IMR-90 (cell line): ENCODE results near the gene MDM2. TPM values are rescaled to one million over a fixed set of nuclear protein-coding genes. Genes with fewer than 3 reads are reported as not detected.

Experiments used
- ATAC-seq: fragments of 200-7000 bp; cut with Tn5 transposase; 2 replicates; pipeline ENCODE4 v1.9.1; 2020; ENCODE audit warnings: low read depth, mild to moderate bottlenecking, moderate library complexity
- BruUV-seq: library from RNA; stranded (reverse); fragments of 400-500 nt; replicated peaks from 2 replicates; lab custom pipeline; 2021; lab: Mats Ljungman, UMichigan
- CTCF ChIA-PET: fragments of 300-600 bp; formaldehyde crosslinking; extraction: SDS; loops from one replicate; lab custom pipeline; 2021; ENCODE audit warnings: antibody characterized with exemption; lab: Yijun Ruan, JAX
- POLR2A ChIA-PET: fragments of 300-600 bp; sonication (Branson Sonifier 250); formaldehyde crosslinking; loops from one replicate; lab custom pipeline; 2022; ENCODE audit warnings: antibody characterized with exemption; ENCODE audit not compliant: unreplicated experiment; lab: Charles Lee
- DNase-seq: peaks from one replicate; pipeline ENCODE4 v3.0.0; 2013
- H2AFZ ChIP-seq: replicated peaks from 2 replicates; pipeline ENCODE3; 2013; ENCODE audit warnings: low read length, mild to moderate bottlenecking; ENCODE audit not compliant: poor library complexity
- H2AK5ac ChIP-seq: 2 replicates; pipeline ENCODE4 v1.6.1; 2013; ENCODE audit warnings: low read depth, low read length, inconsistent platforms
- H2AK9ac ChIP-seq: replicated peaks from 2 replicates; pipeline ENCODE3; 2013; ENCODE audit warnings: mild to moderate bottlenecking, low read depth, low read length, moderate library complexity; ENCODE audit not compliant: poor library complexity
- H2BK120ac ChIP-seq: 2 replicates; pipeline ENCODE4 v1.6.1; 2013; ENCODE audit warnings: low read depth, low read length, inconsistent platforms
- H2BK15ac ChIP-seq: 3 replicates; pipeline ENCODE4 v1.6.1; 2013; ENCODE audit warnings: low read depth, low read length, inconsistent platforms
- H2BK20ac ChIP-seq: 2 replicates; pipeline ENCODE4 v1.6.1; 2013; ENCODE audit warnings: low read depth, mild to moderate bottlenecking, inconsistent platforms, low read length, moderate library complexity
- H2BK5ac ChIP-seq: 2 replicates; pipeline ENCODE4 v1.6.1; 2013; ENCODE audit warnings: mild to moderate bottlenecking, low read depth, low read length, inconsistent platforms; ENCODE audit not compliant: poor library complexity, severe bottlenecking
- H3K14ac ChIP-seq: replicated peaks from 2 replicates; pipeline ENCODE4 v1.6.1; 2013; ENCODE audit warnings: low read depth, low read length, inconsistent platforms
- H3K18ac ChIP-seq: 2 replicates; pipeline ENCODE4 v1.6.1; 2013; ENCODE audit warnings: low read depth, low read length, control low read depth
- H3K23ac ChIP-seq: 2 replicates; pipeline ENCODE4 v1.6.1; 2013; ENCODE audit warnings: low read depth, low read length, inconsistent platforms
- H3K27ac ChIP-seq: 2 replicates; pipeline ENCODE4 v1.5.1; 2013; ENCODE audit warnings: mild to moderate bottlenecking, control low read depth, low read length; ENCODE audit not compliant: insufficient read depth
- H3K27me3 ChIP-seq: 2 replicates; pipeline ENCODE4 v1.6.1; 2013; ENCODE audit warnings: low read length; ENCODE audit not compliant: control insufficient read depth, insufficient read depth
- H3K36me3 ChIP-seq: 2 replicates; pipeline ENCODE4 v1.6.1; 2013; ENCODE audit warnings: low read length, mixed read lengths; ENCODE audit not compliant: control insufficient read depth, insufficient read depth
- H3K4ac ChIP-seq: 2 replicates; pipeline ENCODE4 v1.6.1; 2013; ENCODE audit warnings: low read depth, low read length, inconsistent platforms
- H3K4me1 ChIP-seq: 2 replicates; pipeline ENCODE4 v1.6.1; 2013; ENCODE audit warnings: low read length, mixed read lengths; ENCODE audit not compliant: control insufficient read depth, insufficient read depth
- H3K4me2 ChIP-seq: 2 replicates; pipeline ENCODE4 v1.6.1; 2013; ENCODE audit warnings: low read depth, mild to moderate bottlenecking, control low read depth, low read length, moderate library complexity
- H3K4me3 ChIP-seq: 2 replicates; pipeline ENCODE4 v1.5.1; 2013; ENCODE audit warnings: low read depth, mild to moderate bottlenecking, control low read depth, low read length, moderate library complexity; ENCODE audit not compliant: insufficient read depth
- H3K56ac ChIP-seq: 2 replicates; pipeline ENCODE4 v1.6.1; 2013; ENCODE audit warnings: low read length, inconsistent platforms; ENCODE audit not compliant: insufficient read depth; ENCODE audit errors: extremely low read depth
- H3K79me1 ChIP-seq, 2 experiments: 2 replicates each; pipeline ENCODE4 v1.6.1; 2013; ENCODE audit warnings: low read length in 2 of 2, inconsistent platforms in 1 of 2, low read depth in 1 of 2
- H3K9ac ChIP-seq: 2 replicates; pipeline ENCODE4 v1.6.1; 2013; ENCODE audit warnings: low read depth, low read length, control low read depth
- H3K9me1 ChIP-seq: 2 replicates; pipeline ENCODE4 v1.6.1; 2013; ENCODE audit warnings: low read length, inconsistent platforms; ENCODE audit not compliant: insufficient read depth
- H3K9me3 ChIP-seq: 2 replicates; pipeline ENCODE4 v1.6.1; 2013; ENCODE audit warnings: low read length; ENCODE audit not compliant: control insufficient read depth, insufficient read depth
- H4K20me1 ChIP-seq: 2 replicates; pipeline ENCODE4 v1.6.1; 2013; ENCODE audit warnings: low read length, inconsistent platforms; ENCODE audit not compliant: insufficient read depth
- H4K5ac ChIP-seq: 2 replicates; pipeline ENCODE4 v1.6.1; 2013; ENCODE audit warnings: mild to moderate bottlenecking, low read depth, low read length, control low read depth
- H4K8ac ChIP-seq, 2 experiments: 2 replicates each; pipeline ENCODE4 v1.6.1; 2013; ENCODE audit warnings: low read depth in 2 of 2, low read length in 2 of 2, control low read depth in 1 of 2, inconsistent platforms in 1 of 2
- H4K91ac ChIP-seq: 2 replicates; pipeline ENCODE4 v1.6.1; 2013; ENCODE audit warnings: low read depth, low read length, inconsistent platforms; ENCODE audit not compliant: insufficient read depth
- BHLHE40 ChIP-seq: fragments of 150-350 bp; IDR thresholded peaks from 2 replicates; pipeline ENCODE4 v1.6.1; 2016; ENCODE audit warnings: mild to moderate bottlenecking, low read depth, low read length
- CEBPB ChIP-seq: IDR thresholded peaks from 2 replicates; pipeline ENCODE4 v1.6.1; 2012; ENCODE audit warnings: low read depth, low read length, improper control_type of control experiment
- CHD1 ChIP-seq: IDR thresholded peaks from 2 replicates; pipeline ENCODE4 v1.6.1; 2012; ENCODE audit warnings: low read depth, low read length, improper control_type of control experiment
- CTCF ChIP-seq: conservative IDR thresholded peaks from 2 replicates; pipeline ENCODE4 v1.5.1; 2012; ENCODE audit warnings: mild to moderate bottlenecking, low read depth, low read length, improper control_type of control experiment
- ELK1 ChIP-seq: fragments of 150-350 bp; IDR thresholded peaks from 2 replicates; pipeline ENCODE4 v1.6.1; 2016; ENCODE audit warnings: low read depth, mild to moderate bottlenecking, low read length, moderate library complexity, borderline replicate concordance
- FOS ChIP-seq: fragments of 150-350 bp; IDR thresholded peaks from 2 replicates; pipeline ENCODE4 v1.6.1; 2016; ENCODE audit warnings: low read depth, low read length
- MAFK ChIP-seq: IDR thresholded peaks from 2 replicates; pipeline ENCODE4 v1.6.1; 2012; ENCODE audit warnings: low read depth, low read length, improper control_type of control experiment
- MAZ ChIP-seq: IDR thresholded peaks from 2 replicates; pipeline ENCODE4 v1.6.1; 2012; ENCODE audit warnings: low read depth, mild to moderate bottlenecking, low read length, improper control_type of control experiment, moderate library complexity, borderline replicate concordance
- MXI1 ChIP-seq: IDR thresholded peaks from 2 replicates; pipeline ENCODE4 v1.6.1; 2012; ENCODE audit warnings: low read depth, mild to moderate bottlenecking, low read length, moderate library complexity, borderline replicate concordance
- NFE2L2 ChIP-seq: fragments of 150-350 bp; IDR thresholded peaks from 2 replicates; pipeline ENCODE4 v1.6.1; 2016; ENCODE audit warnings: low read depth, mild to moderate bottlenecking, low read length
- POLR2A ChIP-seq: IDR thresholded peaks from 2 replicates; pipeline ENCODE4 v1.6.1; 2012; ENCODE audit warnings: mild to moderate bottlenecking, low read depth, low read length
- RAD21 ChIP-seq: IDR thresholded peaks from 2 replicates; pipeline ENCODE4 v1.6.1; 2012; ENCODE audit warnings: low read length, improper control_type of control experiment
- RCOR1 ChIP-seq: IDR thresholded peaks from 2 replicates; pipeline ENCODE4 v1.6.1; 2012; ENCODE audit warnings: mild to moderate bottlenecking, low read length, improper control_type of control experiment; ENCODE audit not compliant: insufficient replicate concordance
- RFX5 ChIP-seq: IDR thresholded peaks from 2 replicates; pipeline ENCODE4 v1.8.0; 2012; ENCODE audit warnings: low read depth, mild to moderate bottlenecking, low read length, moderate library complexity
- SMC3 ChIP-seq: fragments of 150-350 bp; IDR thresholded peaks from 2 replicates; pipeline ENCODE4 v1.6.1; 2016; ENCODE audit warnings: low read depth, mild to moderate bottlenecking, antibody characterized with exemption, low read length, moderate library complexity
- USF2 ChIP-seq: fragments of 150-350 bp; IDR thresholded peaks from 2 replicates; pipeline ENCODE4 v1.6.1; 2017; ENCODE audit warnings: mild to moderate bottlenecking, antibody characterized with exemption, low read length, low read depth
- WGBS, 2 experiments: methylation state at CpG; one replicate each; pipeline versions ENCODE4 v1.1.5 to v1.1.7; 2013; ENCODE audit warnings: missing lambda C conversion rate in 2 of 2; ENCODE audit not compliant: insufficient read length in 1 of 2; ENCODE audit errors: extremely low coverage in 2 of 2; 5-methylcytosine and 5-hydroxymethylcytosine counted together
- dilution Hi-C: fragments of 300-500 bp; cut with HindIII; formaldehyde crosslinking; loops from one replicate; pipeline ENCODE4 v1.14.3; 2018; ENCODE audit warnings: low sequenced_read_pairs; ENCODE audit not compliant: unreplicated experiment
- in situ Hi-C: fragments of 300-500 bp; cut with MboI; formaldehyde crosslinking; loops from 3 replicates; pipeline ENCODE4 v1.14.3; 2019; ENCODE audit warnings: low sequenced_read_pairs, inconsistent platforms, mixed read lengths
- intact Hi-C: fragments of 100-400 bp; cut with micrococcal nuclease; formaldehyde crosslinking; loops from 2 replicates; pipeline ENCODE4 v1.10.0; 2022
- polyA plus RNA-seq, 3 experiments: library from polyadenylated mRNA; depleted of rRNA; stranded (reverse); fragments of >200 nt; gene quantifications; 2 replicates each; pipeline ENCODE4 v1.2.3, GENCODE V29; 2012; ENCODE audit warnings: low replicate concordance in 1 of 3
- total RNA-seq: library from RNA; depleted of rRNA; stranded (reverse); fragments of >200 nt; gene quantifications from 2 replicates; pipeline ENCODE4 v1.2.3, GENCODE V29; 2012

The MDM2 gene
- total and polyA plus RNA-seq, 2 of the 4 experiments (the other 2 are of a cell fraction), result 21.9 to 196 TPM

GRCh38 chr12:68768431-68768939 is 39.5 kb upstream of the MDM2 start:
- no peak overlapping the region for H4K8ac ChIP-seq
- dilution Hi-C loops, result no loop called here
- no peaks in the 10 kb centered on the region for H3K9me1 ChIP-seq
- CTCF ChIA-PET, result no interaction called here
- H3K27me3 ChIP-seq, result no peaks in the 10 kb centered on the region
- no peak overlapping the region for H3K14ac ChIP-seq
- H3K23ac ChIP-seq, result no peak overlapping the region
- no peak overlapping the region for H4K91ac ChIP-seq
- H3K4me3 ChIP-seq, result no peak overlapping the region
- WGBS, 2 experiments, result no CpG with 5 or more reads among the region's 4 CpGs
- no peak overlapping the region for H4K5ac ChIP-seq
- no peak overlapping the region for H2BK15ac ChIP-seq
- no peaks in the 10 kb centered on the region for H3K9me3 ChIP-seq
- H3K4me1 ChIP-seq, result no peaks in the 10 kb centered on the region
- no peak overlapping the region for H3K27ac ChIP-seq
- POLR2A ChIA-PET, result no interaction called here
- no peaks in the 10 kb centered on the region for H3K79me1 ChIP-seq
- in situ Hi-C loops, result no loop called here
- H2BK20ac ChIP-seq, result no peak overlapping the region
- intact Hi-C loops, result no loop called here
- H3K36me3 ChIP-seq, result peaks cover 4% of the 10 kb centered on the region; the same call in 1 of the 2 replicates
- no peak overlapping the region for H3K4me2 ChIP-seq
- no peak overlapping the region for H2BK120ac ChIP-seq
- H2BK5ac ChIP-seq, result no peak overlapping the region
- no peak for TF ChIP-seq SMC3
- TF ChIP-seq BHLHE40, result no peak
- no peak for TF ChIP-seq RFX5
- no peak for TF ChIP-seq FOS
- TF ChIP-seq POLR2A, result no peak
- TF ChIP-seq USF2, result no peak
- no peak for TF ChIP-seq MAZ
- no peak for TF ChIP-seq NFE2L2
- no peak for TF ChIP-seq CHD1
- TF ChIP-seq CEBPB, result no peak
- no peak for TF ChIP-seq RAD21
- no peak for TF ChIP-seq MXI1
- no peak for TF ChIP-seq MAFK
- TF ChIP-seq CTCF, result no peak
- no peak for TF ChIP-seq RCOR1
- TF ChIP-seq ELK1, result no peak
- no peak overlapping the region for H2AFZ ChIP-seq
- H2AK9ac ChIP-seq, result no peak overlapping the region
- H3K9ac ChIP-seq, result no peak overlapping the region
- no peak overlapping the region for H2AK5ac ChIP-seq
- no peak overlapping the region for H3K56ac ChIP-seq
- DNase-seq, result peak; percentile 49
- no peak overlapping the region for H3K18ac ChIP-seq
- peak; percentile 57 for ATAC-seq
- H3K4ac ChIP-seq, result no peak overlapping the region
- no peaks in the 10 kb centered on the region for H4K20me1 ChIP-seq
- no TSS peak for BruUV-seq
